GM19397 (cell line): ENCODE measurements around the gene SLC43A1.
"Not testable (repeated sequence)": the region's sequence is repeated elsewhere in the genome, so short reads cannot be mapped to it uniquely, and the experiment has no call there.

Experiments used
- ATAC-seq: cut with Tn5 transposase; IDR thresholded peaks from one replicate; pipeline ENCODE4 v1.9.1; 2021; ENCODE audit warnings: mild to moderate bottlenecking, moderate library complexity; ENCODE audit not compliant: unreplicated experiment

Gene SLC43A1

GRCh38 chr11:57515332-57516060 is at the start of gene SLC43A1:
Gene SLC43A1, minus strand, starts transcription at chr11:57515702. Its CDS starts 1,591 bp downstream, at chr11:57514111.
- ATAC-seq: peak; percentile 43

GRCh38 chr11:57562596-57562995 is 47.1 kb upstream of the SLC43A1 start:
- no peak for ATAC-seq

- no peak for ATAC-seq
Measured at GRCh38 chr11:57560146-57560545, 44.6 kb upstream of the SLC43A1 start.

- no peak for ATAC-seq
Measured at GRCh38 chr11:57556041-57556440, 40.5 kb upstream of the SLC43A1 start.

DNA sequence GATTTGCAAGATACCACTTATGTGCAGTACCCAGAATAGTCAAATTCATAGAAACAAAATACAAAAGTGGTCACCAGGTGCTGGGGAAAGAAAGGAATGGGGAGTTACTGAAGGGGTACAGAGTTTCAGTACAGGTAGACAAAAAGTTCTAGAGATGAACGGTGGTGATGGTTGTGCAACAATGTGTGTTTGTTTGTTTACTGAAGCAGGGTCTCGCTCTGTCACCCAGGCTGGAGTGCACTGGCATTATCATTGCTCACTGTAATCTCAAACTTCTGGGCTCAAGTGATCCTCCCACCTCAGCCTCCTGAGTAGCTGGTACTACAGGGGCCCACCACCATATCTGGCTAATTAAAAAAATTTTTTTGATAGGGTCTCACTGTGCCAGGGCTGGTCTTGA is 39.9 kb upstream of the SLC43A1 start:
- ATAC-seq: no peak

DNA sequence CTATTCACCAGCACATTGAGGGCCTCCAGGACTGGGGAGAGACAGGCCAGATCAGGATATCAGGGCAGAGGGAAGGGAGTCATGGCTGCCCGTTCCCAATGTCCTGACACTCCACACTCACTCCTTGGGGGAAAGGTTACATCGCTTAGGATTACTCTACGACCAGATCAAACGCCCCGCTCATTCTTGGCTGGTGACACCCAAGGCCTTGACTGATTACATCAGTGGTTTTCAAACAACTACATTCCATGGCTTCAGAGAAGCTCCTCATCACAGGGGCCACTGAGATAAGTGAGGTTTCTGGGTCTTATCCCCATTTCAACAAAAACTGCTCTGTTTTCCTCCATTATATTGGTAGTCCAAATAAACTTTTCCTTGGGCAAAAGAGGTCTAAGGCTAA is 37.0 kb upstream of the SLC43A1 start:
- ATAC-seq: no peak

- no peak for ATAC-seq
Measured at GRCh38 chr11:57551941-57552340, 36.4 kb upstream of the SLC43A1 start.

GRCh38 chr11:57549983-57550382 is 34.5 kb upstream of the SLC43A1 start:
- ATAC-seq: no peak

DNA sequence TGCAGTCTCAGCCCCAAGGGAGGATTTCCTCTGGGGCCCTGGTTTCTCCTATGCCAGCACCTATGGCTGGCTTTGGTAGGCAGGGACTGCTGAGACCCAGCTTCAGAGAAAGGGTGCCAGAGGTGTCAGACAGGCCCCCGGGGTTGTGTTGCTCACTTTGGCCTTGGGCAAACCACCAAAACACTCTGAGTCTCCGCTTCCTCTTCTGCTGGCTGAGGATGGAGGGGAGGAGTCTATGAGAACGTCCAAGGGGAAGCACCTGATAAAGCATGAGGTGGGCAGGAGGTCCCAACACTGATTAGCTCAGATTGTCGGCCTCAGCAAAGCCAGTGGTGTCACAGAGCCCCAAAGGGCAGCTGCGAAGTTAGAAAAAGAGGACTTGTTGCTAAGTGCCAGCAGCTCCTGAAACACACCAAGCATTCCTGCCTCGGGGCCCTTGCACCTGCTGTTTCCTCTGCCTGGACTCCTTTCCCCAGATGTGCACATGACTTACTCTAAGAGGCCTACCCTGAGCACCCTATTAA is 32.4 kb upstream of the SLC43A1 start:
- ATAC-seq: peak; percentile 93

DNA sequence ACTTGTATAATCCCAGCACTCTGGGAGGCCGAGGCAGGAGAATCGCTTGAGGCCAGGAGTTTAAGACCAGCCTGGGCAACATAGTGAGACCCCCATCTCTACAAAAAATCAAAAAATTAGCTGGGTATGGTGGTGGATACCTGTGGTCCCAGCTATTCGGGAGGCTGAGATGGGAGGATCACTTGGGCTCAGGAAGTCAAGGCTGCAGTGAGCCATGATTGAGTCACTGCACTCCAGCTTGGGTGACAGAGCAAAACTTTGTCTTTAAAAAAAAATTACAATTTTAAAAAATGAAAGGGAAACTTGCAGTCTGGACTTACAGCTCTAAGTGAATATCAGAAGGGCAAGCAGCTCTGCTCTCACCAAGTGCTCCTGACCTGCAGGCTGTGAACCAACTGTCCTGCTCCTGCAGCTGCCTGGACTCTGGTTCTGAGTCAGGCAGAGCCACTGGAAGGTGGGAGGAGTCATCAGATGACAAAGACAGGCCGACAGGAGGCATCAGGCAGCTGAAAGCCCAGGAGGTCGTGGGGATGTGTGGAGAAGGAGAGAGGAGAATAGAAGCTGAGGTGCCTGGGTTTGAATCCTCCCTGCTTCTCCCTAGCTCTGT is 31.5 kb upstream of the SLC43A1 start:
- ATAC-seq: no peak

- ATAC-seq: no peak
Measured at GRCh38 chr11:57546451-57546850, 30.9 kb upstream of the SLC43A1 start.

- ATAC-seq: no peak
Measured at GRCh38 chr11:57545883-57546282, 30.4 kb upstream of the SLC43A1 start.

DNA sequence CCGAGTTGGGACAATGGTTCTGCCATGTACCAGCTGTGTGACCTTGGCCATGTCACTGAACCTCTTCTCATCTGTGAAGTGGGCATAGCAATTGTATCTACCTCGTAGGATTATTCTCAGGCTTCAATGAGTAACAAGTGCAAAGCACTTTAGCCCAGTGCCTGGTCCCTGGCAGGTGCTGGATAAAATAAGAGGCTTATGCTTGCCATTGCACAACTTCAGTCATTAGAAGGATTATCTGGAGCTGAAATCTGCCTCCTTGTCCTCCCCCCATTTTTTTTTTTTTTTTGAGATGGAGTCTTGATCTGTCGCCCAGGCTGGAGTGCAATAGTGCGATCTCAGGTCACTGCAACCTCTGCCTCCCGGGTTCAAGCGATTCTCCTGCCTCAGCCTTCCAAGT is 29.1 kb upstream of the SLC43A1 start:
- no peak for ATAC-seq

DNA sequence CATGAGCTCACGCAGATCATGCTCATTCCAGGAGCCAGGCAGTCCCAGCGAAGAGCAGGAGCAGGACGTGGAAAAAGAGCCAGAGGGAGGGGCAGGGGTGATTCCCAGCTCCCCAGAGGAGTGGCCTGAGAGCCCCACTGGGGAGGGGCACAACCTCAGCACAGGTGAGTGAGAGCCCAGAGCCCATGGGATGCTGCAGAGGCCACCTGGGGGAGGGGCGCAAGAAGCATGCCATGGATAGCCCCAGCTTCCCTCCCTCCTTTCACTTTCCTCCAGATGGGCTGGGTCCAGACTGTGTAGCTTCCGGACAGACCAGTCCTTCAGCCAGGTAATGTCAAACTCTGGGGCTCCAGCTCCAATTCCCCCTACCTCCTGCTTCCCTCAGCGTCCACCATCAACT is 28.1 kb upstream of the SLC43A1 start:
- no peak for ATAC-seq

GRCh38 chr11:57542582-57542981 is 27.1 kb upstream of the SLC43A1 start:
- ATAC-seq: no peak

GRCh38 chr11:57541169-57541568 is 25.7 kb upstream of the SLC43A1 start:
- ATAC-seq: no peak

DNA sequence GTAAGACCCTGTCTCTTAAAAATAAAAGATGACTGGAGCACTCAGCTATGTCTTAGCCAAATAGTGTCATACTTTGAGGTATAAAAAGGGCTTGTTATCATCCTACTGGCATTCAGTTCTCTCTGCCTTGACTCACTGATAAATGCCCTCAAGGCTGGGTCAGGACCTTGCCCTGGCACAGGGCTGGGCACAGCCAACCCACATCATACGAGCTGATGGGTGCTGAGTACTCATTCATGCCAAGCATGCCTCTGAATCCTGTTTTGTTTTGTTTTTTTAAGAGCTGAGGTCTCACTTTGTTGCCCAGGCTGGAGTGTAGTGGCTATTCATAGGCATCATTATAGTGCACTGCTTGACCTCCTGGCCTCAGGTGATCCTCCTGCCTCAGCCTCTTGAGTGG is 23.8 kb upstream of the SLC43A1 start:
- no peak for ATAC-seq

DNA sequence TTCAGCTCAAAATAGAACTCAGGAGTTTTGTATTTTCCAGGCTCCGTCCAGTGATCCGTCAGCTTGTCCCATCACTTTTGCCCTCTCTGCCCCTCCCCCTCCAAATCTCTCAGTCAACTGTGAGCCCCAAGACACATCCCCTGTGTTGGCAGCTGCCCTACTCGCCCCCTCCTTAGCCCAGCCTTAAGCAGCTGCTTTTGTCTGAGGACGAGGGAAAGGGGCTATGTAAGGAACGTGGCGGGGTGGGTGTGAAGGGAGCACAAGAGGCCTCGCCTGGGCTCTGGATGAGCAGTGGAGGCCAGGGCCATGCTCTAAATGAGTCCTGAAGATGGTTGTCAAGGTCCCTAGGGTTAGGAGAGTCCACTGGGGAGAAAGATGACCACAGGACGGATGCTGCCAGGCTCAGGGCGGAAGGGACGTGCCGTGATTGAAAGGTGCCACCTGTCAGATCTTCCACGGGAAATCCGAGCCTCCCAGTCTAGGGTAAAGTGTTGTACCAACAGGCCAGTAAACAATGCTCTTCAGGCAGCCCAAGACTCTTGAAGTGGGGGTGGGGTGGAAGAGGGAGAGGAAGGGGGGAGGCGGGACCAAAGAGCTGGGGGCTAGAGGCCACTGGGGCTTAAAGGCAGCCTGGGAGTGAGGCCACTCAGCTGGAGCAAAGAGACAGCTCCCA is 21.6 kb upstream of the SLC43A1 start, which contains the start of gene SMTNL1:
TSS of gene SMTNL1 (plus strand) at position 649 of the 673 bp plus-strand sequence. CDS start 5,048 bp downstream, outside the sequence.
- no peak for ATAC-seq

GRCh38 chr11:57534449-57534848 is 18.9 kb upstream of the SLC43A1 start:
- not testable (repeated sequence) for ATAC-seq

DNA sequence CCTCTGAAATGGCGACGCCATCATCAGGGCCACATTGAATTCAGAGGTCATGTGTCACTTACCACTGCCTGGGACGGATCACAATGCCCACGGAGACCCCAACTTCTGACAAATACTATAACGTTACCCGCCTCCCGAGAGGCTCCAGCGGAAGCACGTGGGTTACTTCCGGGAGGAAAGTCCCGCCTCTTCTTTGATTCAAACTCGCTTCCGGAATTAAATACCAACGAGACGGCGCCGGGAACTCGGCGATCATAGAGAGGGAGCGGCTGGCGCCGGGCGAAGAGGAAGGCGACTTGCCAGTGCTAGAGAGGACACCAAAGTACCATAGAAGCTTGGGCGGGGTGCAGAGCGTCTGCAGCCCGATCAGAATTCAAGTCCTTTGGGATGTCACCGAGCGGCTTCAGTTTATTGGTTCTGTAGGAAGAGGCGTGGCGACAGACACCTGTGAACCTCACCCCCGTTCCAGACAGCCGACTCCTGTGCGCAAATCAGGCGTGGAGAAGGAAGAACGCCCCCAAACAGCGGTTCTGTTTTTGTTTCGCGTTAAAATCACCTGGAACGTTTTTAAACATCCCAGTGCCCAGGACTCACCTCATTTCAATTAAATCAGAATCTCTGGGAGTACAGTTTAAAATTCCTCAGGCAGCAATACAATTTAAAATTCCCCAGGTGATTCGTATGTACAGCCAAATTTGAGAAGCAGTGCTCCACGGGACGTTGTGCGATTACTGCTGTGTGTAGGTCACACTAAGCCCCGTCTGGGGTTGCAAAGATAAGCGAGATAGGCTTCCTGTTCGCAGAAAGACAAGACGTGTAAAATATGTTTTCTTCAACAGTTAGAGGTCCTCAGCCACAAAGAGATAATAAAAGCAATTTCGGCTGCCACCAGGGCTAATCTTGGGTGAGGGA is 15.3 kb upstream of the SLC43A1 start, which contains the start of gene TIMM10:
TSS of gene TIMM10 (minus strand) at position 159 of the 912 bp plus-strand sequence. CDS start 565 bp downstream, outside the sequence.
- peak; percentile 99 for ATAC-seq

- no peak for ATAC-seq
Measured at GRCh38 chr11:57530215-57530595, 14.7 kb upstream of the SLC43A1 start.
